CD4-positive, alpha-beta T cell treated with Interleukin-6 for 4 hours (primary cell): Measurements from ENCODE around the gene NRDC.

Experiments
- DNase-seq: peaks from one replicate; pipeline ENCODE4 v3.0.0-alpha.2; 2020; ENCODE audit warnings: mixed read lengths

Gene NRDC

DNA sequence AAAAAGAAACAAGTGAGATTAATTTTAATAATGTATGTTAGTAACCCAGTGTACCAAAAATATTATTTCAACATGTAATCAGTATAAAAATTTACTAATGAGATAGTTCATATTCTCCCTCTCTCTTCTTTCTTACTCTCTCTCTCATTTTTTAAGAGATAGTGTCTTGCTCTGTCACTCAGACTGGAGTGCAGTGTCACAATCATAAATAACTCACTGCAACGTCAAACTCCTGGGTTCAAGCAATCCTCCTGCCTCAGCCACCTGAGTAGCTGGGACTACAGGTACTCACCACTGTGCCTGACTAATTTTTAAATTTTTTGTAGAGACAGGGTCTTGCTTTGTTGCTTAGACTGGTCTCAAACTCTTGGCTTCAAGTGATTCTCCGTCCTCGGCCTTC, 123.9 kb downstream of the NRDC start:
- DNase-seq = no peak

DNA sequence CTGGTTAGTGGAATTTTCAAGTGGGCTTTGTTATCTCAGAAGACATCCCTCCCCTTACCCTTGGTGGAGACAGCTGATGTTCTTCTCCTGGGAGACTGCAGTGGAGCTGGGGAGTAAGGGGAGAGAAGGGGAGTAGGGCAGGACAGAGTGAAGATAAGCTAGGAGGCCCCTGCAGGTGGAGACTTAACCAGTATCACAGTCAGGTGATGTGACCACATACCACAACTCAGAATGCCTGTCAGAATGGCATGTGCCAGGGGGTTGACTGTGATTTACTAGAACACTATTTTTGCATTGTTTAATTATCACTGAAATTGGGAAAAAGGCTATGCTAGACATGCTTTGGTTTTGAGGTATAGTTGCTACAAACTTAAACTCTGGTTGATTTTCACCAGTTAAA, 124.6 kb downstream of the NRDC start:
- DNase-seq = no peak

DNA sequence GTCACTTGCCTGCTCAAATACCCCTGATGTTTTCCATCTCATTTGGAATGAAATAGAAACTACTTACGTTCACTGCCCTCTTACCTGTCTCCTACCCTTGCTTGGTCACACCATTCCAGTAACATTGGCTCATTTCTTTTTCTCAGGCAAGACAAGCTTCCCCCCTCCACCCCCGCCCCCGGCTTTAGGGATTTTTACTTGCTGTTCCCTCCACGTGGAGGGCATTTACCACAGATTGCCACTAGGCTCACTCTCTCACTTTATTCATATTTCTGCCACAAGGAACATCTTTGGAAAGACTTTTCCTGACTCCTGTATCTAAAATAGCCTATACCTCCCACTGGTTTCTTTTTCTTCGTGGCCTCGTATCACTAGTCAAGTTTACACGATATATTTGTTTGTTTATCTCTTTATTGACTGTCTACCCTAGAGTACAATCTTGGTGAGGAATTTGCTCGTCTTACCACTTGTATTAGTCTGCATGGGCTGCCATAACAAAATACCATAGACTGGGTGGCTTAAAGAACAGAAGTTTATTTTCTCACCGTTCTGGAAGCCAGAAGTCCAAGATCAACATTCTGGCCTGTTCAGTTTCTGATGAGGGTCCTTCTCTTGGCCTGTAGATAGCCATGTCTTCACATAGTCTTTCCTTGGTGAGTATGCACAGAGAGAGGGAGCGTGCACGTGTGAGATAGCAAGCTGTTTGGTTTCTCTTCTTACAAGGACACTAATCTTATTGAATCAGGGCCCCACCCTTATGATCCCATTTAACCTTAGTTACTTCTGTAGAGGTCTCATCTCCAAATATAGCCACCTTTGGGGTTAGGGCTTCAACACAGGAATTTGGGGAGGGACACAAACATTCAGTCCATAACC, 126.2 kb downstream of the NRDC start:
- no peak for DNase-seq

DNA sequence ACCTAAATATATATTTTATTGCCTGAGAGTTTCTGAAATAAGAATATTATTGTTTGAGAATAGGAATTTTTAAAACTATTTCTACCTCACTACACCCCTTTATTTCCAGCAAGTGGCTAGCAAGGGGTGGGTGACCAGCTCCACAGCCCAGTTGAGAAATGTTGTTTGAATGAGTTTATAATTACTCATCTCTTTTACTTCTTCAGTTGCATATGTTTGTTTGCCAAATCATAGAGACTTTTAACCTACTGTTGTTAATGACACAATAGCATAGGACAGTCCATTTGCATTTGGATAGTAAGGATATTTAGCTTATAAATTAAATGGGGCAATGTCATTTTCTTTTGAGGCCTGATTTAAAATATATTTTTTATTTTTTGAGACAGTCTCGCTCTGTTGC, 127.8 kb downstream of the NRDC start:
- no peak for DNase-seq

DNA sequence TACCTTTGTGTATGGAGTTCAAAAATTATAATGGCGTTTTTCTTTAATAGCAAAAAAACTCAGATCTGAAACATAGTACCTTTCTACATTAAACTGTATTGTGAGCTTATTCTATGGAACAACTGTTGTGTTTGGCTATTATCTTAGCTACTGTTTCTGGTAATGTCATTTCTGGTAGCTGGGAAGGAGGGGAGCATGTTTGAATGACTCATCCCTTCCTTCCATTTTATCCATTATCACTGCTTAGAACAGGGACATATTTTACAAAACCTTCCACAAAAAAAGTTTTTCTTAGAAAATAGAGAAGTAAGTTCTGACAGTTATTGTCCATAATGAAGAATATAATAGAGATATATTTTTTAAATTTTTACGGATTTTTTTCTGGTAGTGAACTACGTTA, 128.3 kb downstream of the NRDC start:
- DNase-seq = no peak

DNA sequence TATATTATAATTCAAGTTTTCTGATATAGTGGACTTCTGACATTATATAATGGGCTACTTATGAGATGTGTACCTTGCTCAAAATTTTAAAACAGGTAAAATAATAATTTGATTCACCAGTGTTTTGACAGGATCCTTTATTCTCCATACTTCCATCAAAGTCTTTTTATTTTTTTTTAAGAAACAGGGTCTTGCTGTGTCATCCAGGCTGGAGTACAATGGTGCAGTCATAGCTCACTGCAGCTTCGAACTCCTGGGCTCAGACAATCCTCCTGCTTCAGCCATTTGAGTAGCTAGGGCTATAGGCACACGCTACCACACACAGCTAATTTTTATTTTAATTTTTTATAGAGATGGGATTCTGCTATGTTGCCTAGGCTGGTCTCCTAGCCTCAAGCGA, 129.4 kb downstream of the NRDC start:
- DNase-seq = no peak

DNA sequence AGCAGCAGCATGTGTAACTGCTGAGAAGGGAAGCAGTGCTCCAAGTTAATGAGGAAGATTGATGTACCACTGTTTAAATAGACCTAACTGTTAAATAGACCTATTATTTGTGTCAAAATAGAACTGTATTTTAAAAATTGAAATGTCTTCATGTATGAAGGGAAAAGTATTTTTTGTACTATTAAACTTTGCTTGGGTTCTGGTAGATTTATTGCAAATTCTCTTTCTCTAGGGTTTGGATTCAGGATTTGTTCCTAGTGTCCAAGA, 133.3 kb downstream of the NRDC start:
- DNase-seq = no peak

DNA sequence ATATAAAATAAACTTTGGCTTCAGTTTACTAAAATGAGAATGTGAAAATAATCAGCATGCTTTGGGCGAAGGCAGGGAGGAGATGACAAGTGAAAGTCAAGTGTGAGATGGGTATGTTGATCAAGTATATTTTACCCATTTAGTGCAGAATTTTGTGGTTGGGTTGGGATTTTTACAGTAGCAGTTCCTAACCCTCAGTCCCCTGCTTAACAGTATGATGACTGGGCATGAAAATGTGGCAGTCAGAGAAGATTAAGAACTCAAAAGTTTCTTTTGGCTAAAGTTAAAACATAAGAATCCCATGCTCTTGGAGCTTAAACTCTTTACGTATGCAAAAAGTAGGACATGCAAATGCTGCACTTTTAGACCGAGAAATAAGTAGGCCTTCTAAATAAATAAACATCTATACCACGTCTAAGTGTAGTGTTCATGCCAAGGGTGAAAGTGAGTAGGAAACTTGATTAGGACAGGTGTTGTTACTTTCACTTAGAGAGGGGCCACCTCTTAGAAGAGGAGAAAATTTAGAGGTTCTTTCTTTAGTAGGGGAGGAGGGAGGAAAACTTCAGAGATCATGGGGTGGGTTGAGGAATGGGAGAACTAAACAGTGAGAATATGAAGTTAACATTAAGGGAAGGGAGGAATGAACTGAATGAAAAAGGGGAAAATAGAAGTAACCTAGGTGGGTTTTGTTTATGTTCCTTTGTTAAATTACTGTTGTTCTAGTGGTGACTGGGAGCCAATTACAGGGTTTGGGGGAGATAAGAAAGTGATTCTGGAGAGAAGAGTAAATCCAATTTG, 133.8 kb downstream of the NRDC start:
- DNase-seq = no peak

DNA sequence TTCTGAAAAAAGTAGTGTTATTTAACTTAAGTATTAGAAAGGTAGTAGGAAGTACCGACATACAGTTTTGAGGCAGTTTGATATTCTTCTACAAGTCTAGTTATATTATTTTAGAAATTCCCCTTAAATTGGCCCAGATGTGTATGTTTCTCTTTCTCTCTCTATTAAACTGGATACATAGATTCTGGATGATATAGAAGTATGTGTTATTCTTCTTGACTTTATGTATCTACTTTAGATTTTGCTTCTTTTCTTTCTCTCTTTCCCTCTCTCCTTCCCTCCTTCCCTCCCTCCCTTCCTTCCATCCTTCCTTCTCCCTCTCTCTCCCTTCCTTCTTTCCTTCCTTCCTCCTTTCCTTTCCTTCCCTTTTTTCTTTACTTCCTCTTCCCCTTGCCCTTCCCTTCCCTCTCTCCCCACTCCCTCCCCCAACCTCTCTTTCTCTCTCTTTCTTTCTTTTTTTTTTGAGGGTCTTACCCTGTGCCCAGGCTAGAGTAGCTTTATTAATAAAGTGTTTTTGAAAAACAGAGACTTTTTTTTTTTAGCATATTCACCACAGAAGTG, 137.3 kb downstream of the NRDC start:
- no peak for DNase-seq

DNA sequence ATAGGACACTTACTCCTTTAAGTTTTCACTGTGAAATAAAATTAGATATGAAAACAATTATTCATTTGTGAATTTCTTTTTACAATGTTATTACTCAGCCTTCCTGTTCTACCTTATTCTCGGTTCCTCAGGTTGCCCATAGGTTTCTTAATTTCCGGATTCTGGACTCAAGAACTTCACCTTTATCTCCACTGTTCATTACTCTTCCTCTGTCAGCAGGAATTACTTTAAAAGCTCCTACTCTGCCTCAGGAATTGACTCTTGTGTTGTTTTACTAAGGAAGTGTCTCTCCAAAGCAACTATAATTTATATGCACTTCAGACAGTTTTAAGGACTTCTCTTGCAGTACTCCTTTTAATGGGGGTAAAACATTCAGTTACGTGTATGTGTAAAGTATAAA, 137.9 kb downstream of the NRDC start:
- no peak for DNase-seq
